Lower leg skin (tissue), 4 donors: ENCODE measurements around the gene MOCS1. TPM values are rescaled to one million over a fixed set of nuclear protein-coding genes. Genes with fewer than 3 reads are reported as not detected.

Experiments used
- DNase-seq, 2 donors: peaks; one replicate each; pipeline ENCODE4 v3.0.0-alpha.2; 2019; ENCODE audit warnings: low spot score in 2 of 2
- H3K4me3 ChIP-seq: fragments of 200-600 bp; sonication (generic); 2 replicates; pipeline ENCODE4 v1.5.1; 2017; ENCODE audit warnings: mild to moderate bottlenecking, low read depth; ENCODE audit not compliant: poor library complexity, severe bottlenecking
- POLR2A ChIP-seq, 2 donors: fragments of 450-650 bp; IDR thresholded peaks; one replicate each; pipeline ENCODE4 v1.6.1; 2016 to 2017; ENCODE audit warnings: antibody characterized with exemption in 2 of 2, mild to moderate bottlenecking in 1 of 2, moderate library complexity in 1 of 2
- WGBS, 2 donors: methylation state at CpG; one replicate each; pipeline ENCODE4 v1.1.5; 2018; 5-methylcytosine and 5-hydroxymethylcytosine counted together
- intact Hi-C: fragments of 100-400 bp; cut with DNase I; formaldehyde crosslinking; loops from one replicate; pipeline ENCODE4 v1.15.0; 2023; ENCODE audit warnings: low total_unique reads
- total RNA-seq, 4 donors: library from RNA; depleted of rRNA; stranded (reverse); fragments of >200 nt; gene quantifications; one replicate each; pipeline ENCODE4 v1.1.0, GENCODE V29; 2016
- TF ChIP-seq, protein P1 (sequence below), 3 donors: fragments of 450-650 bp; IDR thresholded peaks; one replicate each; pipeline ENCODE4 v1.5.1; 2016; ENCODE audit warnings: antibody characterized with exemption in 3 of 3, mild to moderate bottlenecking in 3 of 3, moderate library complexity in 2 of 3

Gene MOCS1
- total RNA-seq, 4 donors from 2014 or later = 4.8 to 18.7 (median 10.5) TPM

DNA sequence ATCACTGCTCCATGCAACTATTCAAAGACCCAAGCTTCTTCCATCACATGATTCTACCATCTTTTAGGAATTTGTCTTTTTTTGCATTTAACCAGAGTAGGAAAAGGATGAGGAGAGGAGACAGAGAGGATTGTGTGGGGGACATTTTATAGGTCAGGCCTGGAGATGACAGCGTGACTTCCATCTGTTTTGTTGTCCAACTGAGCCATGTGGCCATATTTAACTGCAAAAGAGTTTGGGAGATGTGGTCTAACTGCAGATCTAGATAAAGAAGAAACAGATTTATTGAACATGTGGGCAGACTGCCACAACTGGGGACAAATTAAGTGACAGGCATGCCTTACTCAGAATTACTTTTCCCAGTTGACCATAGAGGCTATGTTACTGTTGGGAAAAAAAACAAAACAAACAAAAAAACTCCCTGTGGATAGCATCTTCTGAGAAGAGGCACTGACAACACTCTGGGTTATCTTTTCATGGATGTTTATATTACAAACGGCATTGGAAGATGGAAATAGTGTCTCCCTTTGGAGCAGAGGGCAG is 18.9 kb upstream of the MOCS1 start:
- no peak for TF ChIP-seq POLR2A (IDR thresholded peaks at IDR 0.05)
- TF ChIP-seq, protein P1, sequence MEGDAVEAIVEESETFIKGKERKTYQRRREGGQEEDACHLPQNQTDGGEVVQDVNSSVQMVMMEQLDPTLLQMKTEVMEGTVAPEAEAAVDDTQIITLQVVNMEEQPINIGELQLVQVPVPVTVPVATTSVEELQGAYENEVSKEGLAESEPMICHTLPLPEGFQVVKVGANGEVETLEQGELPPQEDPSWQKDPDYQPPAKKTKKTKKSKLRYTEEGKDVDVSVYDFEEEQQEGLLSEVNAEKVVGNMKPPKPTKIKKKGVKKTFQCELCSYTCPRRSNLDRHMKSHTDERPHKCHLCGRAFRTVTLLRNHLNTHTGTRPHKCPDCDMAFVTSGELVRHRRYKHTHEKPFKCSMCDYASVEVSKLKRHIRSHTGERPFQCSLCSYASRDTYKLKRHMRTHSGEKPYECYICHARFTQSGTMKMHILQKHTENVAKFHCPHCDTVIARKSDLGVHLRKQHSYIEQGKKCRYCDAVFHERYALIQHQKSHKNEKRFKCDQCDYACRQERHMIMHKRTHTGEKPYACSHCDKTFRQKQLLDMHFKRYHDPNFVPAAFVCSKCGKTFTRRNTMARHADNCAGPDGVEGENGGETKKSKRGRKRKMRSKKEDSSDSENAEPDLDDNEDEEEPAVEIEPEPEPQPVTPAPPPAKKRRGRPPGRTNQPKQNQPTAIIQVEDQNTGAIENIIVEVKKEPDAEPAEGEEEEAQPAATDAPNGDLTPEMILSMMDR (IDR thresholded peaks at IDR 0.05) = no peak
- intact Hi-C loops = no loop called here
- 71 to 79% methylated on average over 2 of the region's 2 CpGs for WGBS, 2 donors
- DNase-seq = no peak
- no peak overlapping the region for H3K4me3 ChIP-seq

DNA sequence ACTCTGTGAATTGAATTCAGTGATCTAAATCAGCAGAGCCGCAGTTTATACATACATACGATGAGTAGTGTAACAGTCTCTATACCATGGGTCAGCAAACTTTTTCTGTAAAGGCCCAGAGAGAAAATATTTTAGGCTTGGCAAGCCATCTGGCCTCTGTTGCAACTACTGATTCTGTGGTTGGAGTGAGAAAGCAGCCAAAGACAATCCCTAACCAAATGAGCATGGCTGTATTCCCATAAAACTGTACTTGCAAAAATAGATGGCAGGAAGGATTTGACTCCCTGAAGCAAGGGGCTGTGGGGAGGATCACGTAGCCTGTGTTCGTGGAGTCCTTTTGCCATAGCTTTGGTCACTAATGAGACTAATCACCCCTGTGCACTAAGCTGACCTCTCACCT is 17.9 kb upstream of the MOCS1 start:
- DNase-seq = no peak
- H3K4me3 ChIP-seq = no peak overlapping the region
- intact Hi-C loops = no loop called here
- TF ChIP-seq POLR2A (IDR thresholded peaks at IDR 0.05) = no peak
- TF ChIP-seq, protein P1 (IDR thresholded peaks at IDR 0.05) = no peak
- WGBS, 2 donors = 45 to 56% methylated on average over 4 of the region's 4 CpGs

DNA sequence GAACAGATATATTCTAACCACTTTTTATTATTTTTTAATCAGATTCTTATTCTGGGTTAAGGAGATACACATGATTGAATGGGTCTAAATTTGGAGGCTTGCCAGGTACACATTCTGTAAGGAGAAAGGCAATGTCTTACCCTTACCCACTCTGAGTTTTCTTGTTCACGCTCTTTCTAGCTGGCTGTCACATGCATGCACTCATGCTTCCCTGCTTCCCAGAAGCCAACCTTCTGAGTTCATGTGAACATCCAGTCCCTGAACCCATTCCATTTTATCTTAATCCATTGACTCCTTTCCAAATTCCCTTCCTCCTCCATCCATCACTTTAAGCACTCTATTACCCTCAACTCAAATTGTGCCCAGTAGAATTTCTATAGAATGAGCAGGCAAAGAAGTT is 17.5 kb upstream of the MOCS1 start:
- DNase-seq = peak in 1 of 2 donors; percentile 41
- H3K4me3 ChIP-seq = no peak overlapping the region
- 65 to 70% methylated on average over 1 of the region's 1 CpG for WGBS, 2 donors
- intact Hi-C loops = no loop called here
- TF ChIP-seq, protein P1 (IDR thresholded peaks at IDR 0.05) = no peak
- no peak for TF ChIP-seq POLR2A (IDR thresholded peaks at IDR 0.05)

DNA sequence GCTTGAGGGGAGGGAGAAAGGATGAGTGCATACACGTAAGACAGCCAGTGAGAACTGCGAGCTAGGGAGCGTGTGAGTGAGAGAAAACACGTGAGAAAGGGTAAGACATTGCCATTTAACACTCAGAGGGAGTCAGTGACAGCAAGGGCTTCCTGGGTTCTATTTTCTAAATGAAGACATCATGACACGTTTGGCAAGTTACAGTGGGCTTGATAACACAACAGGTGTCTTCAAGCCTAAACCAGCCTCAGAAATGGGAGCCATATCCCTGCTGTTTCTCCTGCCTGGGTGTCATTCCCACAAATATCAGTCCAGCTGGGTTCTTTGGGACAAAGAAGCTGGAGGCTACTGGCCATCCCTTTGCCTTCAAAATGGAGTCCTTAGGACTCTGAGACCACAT is 16.9 kb upstream of the MOCS1 start:
- WGBS, 2 donors = 79 to 82% methylated on average over 5 of the region's 5 CpGs
- intact Hi-C loops = no loop called here
- DNase-seq = no peak
- H3K4me3 ChIP-seq = no peak overlapping the region
- TF ChIP-seq POLR2A (IDR thresholded peaks at IDR 0.05) = no peak
- TF ChIP-seq, protein P1 (IDR thresholded peaks at IDR 0.05) = no peak

DNA sequence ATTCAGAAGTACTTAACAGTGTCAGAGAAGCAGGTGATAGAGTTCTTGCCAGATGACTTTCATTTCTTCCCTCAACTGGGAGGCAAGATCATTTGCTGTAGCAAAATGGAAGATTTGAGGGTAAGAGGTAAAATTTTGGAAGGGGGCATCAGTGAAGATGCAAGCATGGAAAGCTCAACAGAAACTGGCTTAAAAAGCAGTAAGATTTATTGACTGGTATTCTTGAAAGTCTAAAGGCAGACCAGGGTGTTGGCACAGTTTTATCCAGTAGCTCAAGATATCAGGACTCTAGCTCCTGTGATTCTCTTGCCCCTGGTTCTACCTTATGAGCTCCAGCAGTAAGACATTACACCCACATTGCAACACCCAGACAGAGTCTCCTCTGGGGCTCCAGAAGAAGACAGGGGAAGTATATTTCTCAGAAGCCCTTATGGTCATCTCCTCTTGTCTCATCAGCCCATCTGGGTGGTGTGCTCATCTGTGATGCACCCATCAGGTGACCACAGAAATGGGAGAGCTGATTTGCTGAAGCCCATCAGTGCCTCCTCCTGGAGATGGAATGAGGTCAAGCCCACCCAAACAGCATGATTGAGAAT is 16.0 kb upstream of the MOCS1 start:
- TF ChIP-seq, protein P1 (IDR thresholded peaks at IDR 0.05) = no peak
- no peak for TF ChIP-seq POLR2A (IDR thresholded peaks at IDR 0.05)
- H3K4me3 ChIP-seq = no peak overlapping the region
- no peak for DNase-seq
- intact Hi-C loops = no loop called here
